ENCODE measurements around the gene ACAP3. TPM values are rescaled to one million over a fixed set of nuclear protein-coding genes. Genes with fewer than 3 reads are reported as not detected.

Gene ACAP3
- total RNA-seq, 1 donor = 16.8 TPM

DNA sequence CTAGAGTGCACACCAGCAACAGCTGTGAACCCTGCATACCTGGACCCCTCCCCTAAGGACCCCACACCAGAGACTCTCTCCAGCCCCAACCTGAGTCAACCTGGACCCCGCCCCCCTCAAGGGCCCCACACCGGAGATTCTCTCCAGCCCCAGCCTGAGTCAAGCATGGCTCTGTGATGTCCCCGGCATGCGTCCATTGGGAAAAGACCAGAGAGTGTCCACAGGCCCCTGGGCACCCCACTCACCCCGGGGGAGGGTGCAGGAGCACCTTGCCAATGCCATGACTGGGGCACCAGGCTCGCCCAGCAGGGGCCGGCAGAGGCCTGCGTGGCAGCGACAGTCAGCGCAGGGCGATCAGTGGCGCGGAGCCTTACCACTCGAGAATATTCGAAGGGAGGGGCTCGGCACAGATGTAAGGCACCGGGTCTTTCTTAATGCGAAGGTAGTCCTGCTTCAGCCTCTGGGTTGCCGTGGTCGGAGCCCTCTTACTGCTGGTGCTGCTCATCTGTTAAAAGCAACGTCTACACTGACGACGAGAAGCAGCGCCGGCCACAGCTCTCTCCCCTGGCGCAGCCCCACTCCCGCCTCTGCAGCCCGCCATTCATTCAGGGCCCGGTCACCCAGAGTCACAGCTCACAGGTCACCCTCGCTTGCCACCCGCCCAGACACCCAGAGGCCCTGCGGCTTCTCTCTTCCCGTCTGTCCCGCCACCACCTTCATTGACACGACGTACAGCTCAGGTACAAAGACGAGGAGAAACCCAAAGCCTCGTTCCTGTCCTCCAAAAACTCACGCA lies 40.0 kb downstream of the ACAP3 start:
- Histone ChIP-seq H3K9me3 (ENCODE audit: low read depth, low read length) (no peaks in the 10 kb centered on the region), H3K4me3 (ENCODE audit: low read length) (no peak overlapping the region), H3K4me1 (ENCODE audit: insufficient read depth, low read length) (peaks cover 30% of the 10 kb centered on the region), H3K27me3 (ENCODE audit: insufficient read depth, low read length) (no peaks in the 10 kb centered on the region)

- Histone ChIP-seq H3K9me3 (ENCODE audit: low read depth, low read length) (no peaks in the 10 kb centered on the region), H3K27me3 (ENCODE audit: insufficient read depth, low read length) (no peaks in the 10 kb centered on the region), H3K4me1 (ENCODE audit: insufficient read depth, low read length) (peaks cover 2% of the 10 kb centered on the region)
These were observed 42.9 kb downstream of the ACAP3 start for GRCh38 chr1:1264868-1265272.

DNA sequence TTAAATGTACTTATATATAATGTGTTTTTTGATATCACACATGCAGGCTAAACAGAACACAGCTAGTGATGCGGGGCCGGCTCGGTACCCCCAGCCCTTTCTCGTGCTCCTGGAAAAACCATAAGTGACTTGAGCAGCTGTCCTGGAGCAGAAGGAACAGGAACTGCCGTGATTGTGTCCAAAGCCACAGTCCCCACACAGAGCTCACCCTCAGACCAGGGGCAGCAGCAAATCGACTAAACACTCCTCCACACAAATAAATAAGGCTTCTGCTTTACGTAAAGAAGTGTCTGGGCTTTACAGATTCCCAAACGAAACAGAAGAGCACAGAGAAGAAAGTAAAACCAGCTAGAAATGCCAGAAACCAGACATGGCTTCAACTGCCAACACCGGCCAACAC lies 43.7 kb downstream of the ACAP3 start:
- no peaks in the 10 kb centered on the region for H3K9me3 ChIP-seq (ENCODE audit: low read depth, low read length)
- no peak overlapping the region for H3K4me3 ChIP-seq (ENCODE audit: low read length)
- no peaks in the 10 kb centered on the region for H3K4me1 ChIP-seq (ENCODE audit: insufficient read depth, low read length)
- no peaks in the 10 kb centered on the region for H3K27me3 ChIP-seq (ENCODE audit: insufficient read depth, low read length)

More at GRCh38 chr1:1264868-1265272, 42.9 kb downstream of the ACAP3 start:
- no peak overlapping the region for H3K4me3 ChIP-seq (ENCODE audit: low read length)

- H3K4me1 ChIP-seq (ENCODE audit: insufficient read depth, low read length) = no peaks in the 10 kb centered on the region
- no peak overlapping the region for H3K4me3 ChIP-seq (ENCODE audit: low read length)
- H3K27me3 ChIP-seq (ENCODE audit: insufficient read depth, low read length) = no peaks in the 10 kb centered on the region
- H3K9me3 ChIP-seq (ENCODE audit: low read depth, low read length) = no peaks in the 10 kb centered on the region
These were observed 45.0 kb downstream of the ACAP3 start for GRCh38 chr1:1262758-1263157.

DNA sequence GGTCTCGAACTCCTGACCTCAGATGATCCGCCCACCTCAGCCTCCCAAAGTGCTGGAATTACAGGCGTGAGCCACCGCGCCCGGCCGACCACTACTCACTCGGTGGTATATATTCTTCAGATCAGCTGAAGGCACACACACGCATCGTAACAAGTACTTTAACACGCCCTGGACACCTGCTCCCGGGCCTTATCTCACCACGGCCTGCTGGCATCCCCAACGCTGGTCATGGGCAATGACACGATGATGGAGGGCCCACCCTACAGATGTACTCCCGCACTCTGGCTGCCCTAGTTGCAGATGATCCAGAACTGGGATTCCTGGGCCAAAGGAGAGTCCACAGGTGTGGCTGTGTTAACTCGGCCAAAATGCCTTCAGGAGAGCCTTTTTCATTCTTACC lies 45.7 kb downstream of the ACAP3 start:
- Histone ChIP-seq H3K4me3 (ENCODE audit: low read length) (no peak overlapping the region), H3K4me1 (ENCODE audit: insufficient read depth, low read length) (no peaks in the 10 kb centered on the region), H3K9me3 (ENCODE audit: low read depth, low read length) (no peaks in the 10 kb centered on the region), H3K27me3 (ENCODE audit: insufficient read depth, low read length) (no peaks in the 10 kb centered on the region)

GRCh38 chr1:1260843-1261560 lies 46.7 kb downstream of the ACAP3 start:
- no peak overlapping the region for H3K4me3 ChIP-seq (ENCODE audit: low read length)

DNA sequence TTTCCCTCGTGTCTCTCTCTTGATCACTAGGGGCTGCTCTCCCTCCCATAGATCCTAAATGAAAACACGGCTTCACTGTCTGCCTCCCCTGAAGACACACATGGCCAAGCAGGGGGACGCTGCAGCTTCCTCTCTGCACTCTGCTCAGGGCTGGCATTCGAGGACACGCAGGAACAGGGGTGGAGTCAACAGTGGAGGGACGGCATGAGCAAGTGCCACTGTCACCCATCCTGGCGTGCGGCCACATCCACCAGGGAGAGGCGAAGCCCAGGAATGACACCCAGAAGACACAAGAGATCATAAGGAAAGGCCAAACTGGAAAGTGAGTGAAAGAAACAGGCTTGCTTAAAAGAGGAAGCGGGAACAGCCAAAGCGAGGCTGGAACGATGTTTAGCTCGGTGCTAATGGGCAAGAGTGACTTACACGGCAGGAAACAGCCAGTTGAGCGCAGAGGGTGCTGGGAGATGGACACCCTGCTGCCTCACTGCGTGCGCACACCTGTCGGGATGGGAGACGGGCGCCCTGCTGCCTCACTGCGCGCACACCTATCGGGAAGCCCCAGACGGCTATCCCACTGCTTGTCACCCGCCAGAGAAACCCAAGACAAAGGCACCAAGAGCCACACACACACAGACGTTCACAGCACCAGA lies 47.7 kb downstream of the ACAP3 start:
- Histone ChIP-seq H3K4me1 (ENCODE audit: insufficient read depth, low read length) (no peaks in the 10 kb centered on the region), H3K27me3 (ENCODE audit: insufficient read depth, low read length) (no peaks in the 10 kb centered on the region), H3K4me3 (ENCODE audit: low read length) (no peak overlapping the region), H3K9me3 (ENCODE audit: low read depth, low read length) (no peaks in the 10 kb centered on the region)

More at GRCh38 chr1:1260843-1261560, 46.7 kb downstream of the ACAP3 start:
- H3K27me3 ChIP-seq (ENCODE audit: insufficient read depth, low read length) = no peaks in the 10 kb centered on the region
- no peaks in the 10 kb centered on the region for H3K9me3 ChIP-seq (ENCODE audit: low read depth, low read length)
- no peaks in the 10 kb centered on the region for H3K4me1 ChIP-seq (ENCODE audit: insufficient read depth, low read length)

DNA sequence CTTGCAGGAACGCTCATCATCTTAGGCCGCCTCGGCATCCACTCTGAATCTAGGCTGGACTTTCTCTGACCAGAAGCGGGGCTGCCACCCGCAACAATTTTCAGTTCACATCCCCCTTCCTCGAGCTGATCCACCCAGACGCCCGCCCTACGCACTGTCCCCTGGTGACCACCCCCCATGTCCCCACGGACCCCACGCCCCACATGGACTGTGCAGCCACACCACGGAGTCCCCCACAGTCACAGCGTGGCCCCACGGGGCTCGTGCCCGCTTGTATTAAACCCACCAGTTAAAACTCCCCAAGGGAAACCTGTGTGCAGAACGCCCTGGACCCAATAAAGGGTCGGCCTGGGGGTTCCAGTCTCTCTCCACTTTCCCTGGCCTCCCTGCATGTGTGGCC lies 48.2 kb downstream of the ACAP3 start:
- H3K4me1 ChIP-seq (ENCODE audit: insufficient read depth, low read length) = no peaks in the 10 kb centered on the region
- H3K27me3 ChIP-seq (ENCODE audit: insufficient read depth, low read length) = no peaks in the 10 kb centered on the region
- H3K4me3 ChIP-seq (ENCODE audit: low read length) = no peak overlapping the region
- H3K9me3 ChIP-seq (ENCODE audit: low read depth, low read length) = no peaks in the 10 kb centered on the region

DNA sequence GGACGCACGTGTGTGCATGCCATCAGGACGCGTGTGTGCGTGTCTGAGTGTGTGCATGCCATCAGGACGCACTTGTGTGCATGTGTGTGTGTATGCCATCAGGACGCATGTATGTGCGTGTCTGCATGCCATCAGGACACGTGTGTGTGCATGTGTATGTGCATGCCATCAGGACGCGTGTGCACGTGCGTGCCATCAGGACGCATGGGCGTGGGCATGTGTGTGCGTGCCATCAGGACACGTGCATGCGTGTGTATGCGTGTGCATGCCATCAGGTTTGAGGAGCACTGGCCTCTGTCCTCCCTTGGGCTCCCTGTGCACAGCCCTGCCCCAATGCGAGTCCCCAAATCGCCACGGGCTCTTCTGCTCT lies 48.6 kb downstream of the ACAP3 start:
- Histone ChIP-seq H3K4me3 (ENCODE audit: low read length) (no peak overlapping the region), H3K27me3 (ENCODE audit: insufficient read depth, low read length) (no peaks in the 10 kb centered on the region), H3K9me3 (ENCODE audit: low read depth, low read length) (no peaks in the 10 kb centered on the region), H3K4me1 (ENCODE audit: insufficient read depth, low read length) (no peaks in the 10 kb centered on the region)

- Histone ChIP-seq H3K9me3 (ENCODE audit: low read depth, low read length) (no peaks in the 10 kb centered on the region), H3K4me3 (ENCODE audit: low read length) (no peak overlapping the region), H3K4me1 (ENCODE audit: insufficient read depth, low read length) (no peaks in the 10 kb centered on the region), H3K27me3 (ENCODE audit: insufficient read depth, low read length) (no peaks in the 10 kb centered on the region)
These were observed 50.5 kb downstream of the ACAP3 start for GRCh38 chr1:1256956-1257871.

- Histone ChIP-seq H3K9me3 (ENCODE audit: low read depth, low read length) (no peaks in the 10 kb centered on the region), H3K4me1 (ENCODE audit: insufficient read depth, low read length) (peaks cover 6% of the 10 kb centered on the region), H3K4me3 (ENCODE audit: low read length) (no peak overlapping the region), H3K27me3 (ENCODE audit: insufficient read depth, low read length) (no peaks in the 10 kb centered on the region)
These were observed 52.1 kb downstream of the ACAP3 start for GRCh38 chr1:1255611-1256010.

- no peaks in the 10 kb centered on the region for H3K9me3 ChIP-seq (ENCODE audit: low read depth, low read length)
- peaks cover 8% of the 10 kb centered on the region for H3K4me1 ChIP-seq (ENCODE audit: insufficient read depth, low read length)
- no peak overlapping the region for H3K4me3 ChIP-seq (ENCODE audit: low read length)
- no peaks in the 10 kb centered on the region for H3K27me3 ChIP-seq (ENCODE audit: insufficient read depth, low read length)
These were observed 52.7 kb downstream of the ACAP3 start for GRCh38 chr1:1255078-1255477.

DNA sequence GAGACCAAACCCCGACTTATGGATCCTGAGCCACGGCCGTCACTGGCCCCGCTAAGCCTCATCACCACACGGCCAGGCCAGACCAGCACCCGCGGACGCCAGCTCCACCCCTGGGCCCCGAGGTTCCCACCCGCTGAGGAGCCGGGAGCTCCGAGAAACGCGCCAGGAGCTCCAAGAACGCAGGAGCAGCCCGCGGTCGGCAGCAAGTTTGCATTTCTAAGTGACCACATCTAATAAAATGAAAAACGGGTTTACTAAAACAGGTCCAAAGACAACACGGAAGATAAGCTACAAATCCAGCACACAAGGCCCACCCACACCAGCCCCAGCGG lies 53.1 kb downstream of the ACAP3 start:
- Histone ChIP-seq H3K27me3 (ENCODE audit: insufficient read depth, low read length) (no peaks in the 10 kb centered on the region), H3K9me3 (ENCODE audit: low read depth, low read length) (no peaks in the 10 kb centered on the region), H3K4me1 (ENCODE audit: insufficient read depth, low read length) (peaks cover 8% of the 10 kb centered on the region), H3K4me3 (ENCODE audit: low read length) (no peak overlapping the region)

DNA sequence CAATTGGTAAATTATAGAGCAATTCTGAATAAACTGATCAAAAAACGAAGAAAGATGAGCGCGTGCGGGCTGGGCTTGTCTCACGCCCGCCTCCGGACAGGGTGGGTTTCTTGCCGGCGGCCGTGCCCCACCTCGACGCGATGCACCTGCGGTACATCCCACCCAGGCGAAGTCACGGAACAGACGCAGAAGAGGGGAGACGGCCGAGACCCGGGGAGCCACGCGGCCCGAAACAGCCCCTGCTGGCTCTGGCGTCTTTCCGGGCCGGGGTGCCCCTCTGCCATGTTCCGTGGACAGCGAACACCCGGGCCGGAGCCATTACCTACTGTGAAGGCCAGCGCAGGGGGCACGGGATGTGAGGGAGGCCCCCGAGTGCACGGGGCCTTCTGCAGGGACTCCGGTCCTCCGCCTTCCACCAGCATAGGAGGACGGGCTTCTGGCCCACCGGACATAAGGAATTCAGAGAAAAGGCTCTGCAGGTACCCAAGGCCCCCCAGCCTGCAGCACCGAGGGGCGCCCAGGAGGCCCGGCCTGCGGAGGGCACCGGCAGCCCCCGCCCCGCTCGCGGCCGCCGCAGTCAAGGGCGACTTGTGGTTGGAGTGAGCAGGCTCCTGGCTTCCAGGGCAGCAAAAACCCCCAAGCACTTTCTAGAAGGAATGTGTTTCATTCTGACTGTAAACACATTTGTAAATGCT lies 53.6 kb downstream of the ACAP3 start:
- Histone ChIP-seq H3K27me3 (ENCODE audit: insufficient read depth, low read length) (no peaks in the 10 kb centered on the region), H3K4me1 (ENCODE audit: insufficient read depth, low read length) (peaks cover 8% of the 10 kb centered on the region), H3K9me3 (ENCODE audit: low read depth, low read length) (no peaks in the 10 kb centered on the region), H3K4me3 (ENCODE audit: low read length) (no peak overlapping the region)
